Measurements from ENCODE around the gene TRIM17.

Gene TRIM17

GRCh38 chr1:228423404-228424053 lies 6.9 kb upstream of the TRIM17 start:
- TF ChIP-seq CTCF (IDR thresholded peaks at IDR 0.05; ENCODE audit: insufficient read depth, low read length, missing control alignments): no peak
- CTCF ChIA-PET: interaction anchor here (0.7 kb wide), 1 partner anchor 33 kb away, joined by 3 read pairs; no protein-coding TSS in a partner anchor
- no peak overlapping the region for H3K4me3 ChIP-seq (ENCODE audit: low read depth, low read length)
- POLR2A ChIA-PET: no interaction called here
- no peak for DNase-seq (ENCODE audit: low read depth, low spot score)

GRCh38 chr1:228420968-228421826 lies 4.5 kb upstream of the TRIM17 start:
- no peak for TF ChIP-seq CTCF (IDR thresholded peaks at IDR 0.05; ENCODE audit: insufficient read depth, low read length, missing control alignments)
- ChIA-PET CTCF (interaction anchor here (1.0 to 1.6 kb wide), 2 partner anchors 80 to 204 kb away, joined by 3 to 5 read pairs; no protein-coding TSS in a partner anchor), POLR2A (no interaction called here)
- H3K4me3 ChIP-seq (ENCODE audit: low read depth, low read length): no peak overlapping the region
- DNase-seq (ENCODE audit: low read depth, low spot score): no peak

GRCh38 chr1:228417483-228418203 lies 982 bp upstream of the TRIM17 start:
- CTCF ChIA-PET: no interaction called here
- no peak for DNase-seq (ENCODE audit: low read depth, low spot score)
- no peak overlapping the region for H3K4me3 ChIP-seq (ENCODE audit: low read depth, low read length)
- POLR2A ChIA-PET: no interaction called here
- TF ChIP-seq CTCF (IDR thresholded peaks at IDR 0.05; ENCODE audit: insufficient read depth, low read length, missing control alignments): no peak

GRCh38 chr1:228417061-228417460 lies 400 bp upstream of the TRIM17 start:
- no peak for TF ChIP-seq CTCF (IDR thresholded peaks at IDR 0.05; ENCODE audit: insufficient read depth, low read length, missing control alignments)
- DNase-seq (ENCODE audit: low read depth, low spot score): no peak
- ChIA-PET CTCF (no interaction called here), POLR2A (no interaction called here)
- H3K4me3 ChIP-seq (ENCODE audit: low read depth, low read length): no peak overlapping the region; the same call in 1 of the 2 replicates

GRCh38 chr1:228415853-228416216 lies 826 bp downstream of the TRIM17 start:
- ChIA-PET POLR2A (no interaction called here), CTCF (interaction anchor here (1.0 to 1.7 kb wide), 3 partner anchors 10 to 462 kb away, joined by 3 to 6 read pairs (median 3); partner anchors contain the start of genes IBA57 and TRIM11)
- TF ChIP-seq CTCF (IDR thresholded peaks at IDR 0.05; ENCODE audit: insufficient read depth, low read length, missing control alignments): no peak
- DNase-seq (ENCODE audit: low read depth, low spot score): no peak
- H3K4me3 ChIP-seq (ENCODE audit: low read depth, low read length): peak overlapping the region; percentile 50

Data from AG04449 (cell line).